HG02885 (cell line): ENCODE measurements around the gene CALCR.
"Not testable (repeated sequence)": the region's sequence is repeated elsewhere in the genome, so short reads cannot be mapped to it uniquely, and the experiment has no call there.

Experiments
- ATAC-seq: cut with Tn5 transposase; IDR thresholded peaks from one replicate; pipeline ENCODE4 v1.9.1; 2021; ENCODE audit warnings: mild to moderate bottlenecking; ENCODE audit not compliant: unreplicated experiment, poor library complexity

The CALCR gene

DNA sequence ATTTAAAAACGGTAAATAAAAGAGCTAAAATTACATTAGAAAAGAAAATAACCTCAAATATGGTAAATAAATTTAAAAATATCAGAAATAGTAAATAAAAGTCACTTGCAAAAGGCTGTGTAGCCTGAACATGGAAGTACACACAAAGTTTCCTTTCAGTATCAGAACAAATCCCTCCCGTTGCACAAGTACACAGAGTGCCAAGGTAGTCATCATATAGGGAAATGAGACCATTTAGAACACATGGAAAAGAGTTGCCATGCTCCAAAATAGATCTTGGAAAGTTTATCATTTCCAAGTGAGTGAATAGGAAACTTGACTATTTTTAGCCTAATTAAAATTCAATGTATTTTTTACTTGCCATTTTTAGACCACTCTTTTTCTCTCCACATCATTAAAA is 11.6 kb downstream of the CALCR start:
- ATAC-seq = no peak

DNA sequence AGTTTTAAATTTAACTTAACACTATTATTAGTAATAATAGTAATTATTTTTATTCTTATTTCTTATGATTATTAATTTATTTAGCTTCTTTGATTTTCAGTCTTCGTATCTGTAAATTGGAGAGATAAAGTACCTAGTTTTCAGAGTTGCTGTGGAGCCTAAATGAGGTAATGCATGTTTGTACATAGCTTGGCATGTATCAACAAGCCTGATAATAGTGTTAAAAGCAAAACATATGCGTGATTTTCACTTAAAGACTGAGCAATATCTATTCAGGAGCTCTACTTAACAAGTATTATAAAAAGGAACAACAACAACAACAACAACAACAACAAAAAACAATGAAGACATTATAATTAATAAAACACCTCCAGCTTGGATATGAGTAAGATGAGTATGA is 12.4 kb downstream of the CALCR start:
- ATAC-seq = no peak

- no peak for ATAC-seq
These were observed 14.7 kb downstream of the CALCR start for GRCh38 chr7:93559639-93560491.

DNA sequence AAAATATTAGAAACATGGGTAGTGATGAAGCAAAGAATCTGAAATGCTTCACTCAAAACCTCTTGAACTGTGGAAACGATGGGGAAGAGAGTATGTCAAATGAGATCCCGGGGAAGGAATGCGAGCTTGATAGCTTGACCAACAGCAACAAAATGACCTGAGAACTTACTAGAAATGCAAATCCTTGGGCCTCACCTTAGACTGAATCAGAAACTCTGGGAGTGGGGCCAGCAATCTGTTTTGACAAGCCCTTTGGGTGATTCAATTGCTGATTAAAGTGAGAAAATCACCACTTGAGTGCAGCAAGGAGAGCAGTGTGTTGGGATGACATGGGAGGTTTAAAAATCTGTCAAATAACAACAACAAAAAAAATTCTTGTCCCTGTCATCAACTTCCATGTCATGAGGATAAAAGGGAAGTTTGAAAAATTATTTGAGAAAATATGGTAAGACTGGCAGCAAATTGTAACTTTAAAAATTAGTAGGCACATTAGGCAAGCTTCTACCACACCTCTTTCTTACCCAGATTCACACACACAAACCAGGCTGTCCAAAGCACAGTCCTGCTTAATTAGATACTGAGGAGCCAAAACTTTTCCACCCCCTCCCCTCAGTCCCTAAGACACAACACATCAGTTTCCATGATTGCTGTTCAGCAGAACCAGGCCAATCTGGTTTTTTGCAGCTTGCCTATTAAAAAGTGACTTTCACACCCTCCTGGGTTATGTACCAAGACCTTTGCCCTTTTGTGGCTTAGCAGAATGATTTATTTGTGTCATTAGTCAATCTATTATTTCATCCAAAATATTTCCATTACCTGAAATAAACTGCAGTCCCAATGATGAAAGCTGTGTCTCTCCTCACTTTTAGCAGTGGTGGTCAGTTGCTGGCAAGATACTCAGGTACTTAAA is 15.6 kb downstream of the CALCR start:
- ATAC-seq = no peak

DNA sequence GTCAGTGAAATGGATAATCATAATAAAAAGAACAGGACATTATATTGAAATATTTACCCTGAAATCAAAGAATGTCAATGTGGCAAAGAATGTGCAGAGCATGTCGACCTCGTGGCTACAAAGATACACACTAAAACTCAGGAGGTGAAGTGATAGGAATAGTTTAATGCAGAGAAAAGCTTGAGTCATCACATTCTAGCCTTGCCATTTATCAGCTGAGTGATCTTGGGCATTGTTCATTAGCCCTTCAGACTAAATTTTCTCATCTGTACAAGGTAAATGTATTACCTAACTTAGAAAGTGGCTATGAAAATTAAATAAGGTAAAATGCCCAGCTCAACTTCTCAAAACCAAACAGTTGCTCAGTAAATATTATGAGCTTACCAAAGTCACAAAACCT is 22.6 kb downstream of the CALCR start:
- ATAC-seq = no peak

- ATAC-seq = peak; percentile 63
These were observed 23.2 kb downstream of the CALCR start for GRCh38 chr7:93551063-93551895.

DNA sequence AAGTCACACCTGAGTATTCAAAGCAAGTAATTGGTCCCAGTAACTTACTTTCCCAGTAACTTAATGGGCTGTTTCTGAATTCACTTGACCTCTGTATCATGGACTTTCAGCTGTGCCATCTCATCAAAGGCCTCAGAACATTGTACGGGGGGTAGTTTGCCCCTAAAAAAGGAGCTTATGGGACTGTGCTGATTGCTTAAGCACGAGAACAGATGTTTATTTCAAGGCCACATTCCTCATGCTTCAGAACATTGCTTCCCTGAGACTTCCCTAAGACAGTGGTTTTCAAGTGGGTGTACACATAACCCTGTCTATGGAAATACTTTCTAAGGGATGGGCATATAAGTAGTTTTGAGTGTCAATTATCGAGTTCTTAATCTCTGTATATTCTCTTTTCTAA is 26.8 kb downstream of the CALCR start:
- ATAC-seq = no peak

DNA sequence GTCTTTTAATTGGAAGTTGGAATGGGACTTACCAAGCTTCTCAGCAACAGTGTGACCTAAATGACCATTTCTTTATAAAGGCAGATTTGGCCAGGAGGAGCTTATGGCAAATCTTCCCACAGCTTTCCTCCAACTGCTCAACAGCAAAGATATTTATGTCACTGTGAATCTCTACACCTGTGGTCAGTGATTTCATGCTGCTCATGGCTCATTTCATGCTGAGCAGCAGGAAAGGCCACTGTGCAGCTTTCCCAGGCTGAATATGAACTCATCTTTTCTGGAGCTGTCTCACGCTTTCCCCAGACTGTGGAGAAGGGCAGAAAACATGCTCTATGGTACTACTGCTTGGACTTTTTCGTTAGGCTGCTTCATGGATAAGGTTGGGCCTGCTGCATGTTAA is 29.8 kb downstream of the CALCR start:
- no peak for ATAC-seq

DNA sequence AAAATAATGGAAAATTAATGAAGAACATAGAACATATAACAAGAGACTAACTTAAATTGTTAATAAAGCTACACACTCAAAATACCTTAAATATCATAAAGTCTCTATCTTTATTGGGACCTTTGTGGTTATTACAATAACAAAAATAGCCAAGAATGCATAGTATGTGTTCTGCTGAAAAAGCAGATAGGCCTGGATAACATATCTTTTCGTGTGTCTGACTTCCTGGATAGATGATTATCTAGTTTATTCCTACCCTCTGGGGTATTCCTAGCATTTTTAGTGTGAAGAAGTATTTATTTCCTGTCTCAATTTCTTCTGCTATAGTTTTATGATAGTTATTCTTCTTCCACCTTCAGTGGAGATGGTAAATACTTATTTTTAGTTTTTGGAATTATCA is 36.5 kb downstream of the CALCR start:
- ATAC-seq = no peak

DNA sequence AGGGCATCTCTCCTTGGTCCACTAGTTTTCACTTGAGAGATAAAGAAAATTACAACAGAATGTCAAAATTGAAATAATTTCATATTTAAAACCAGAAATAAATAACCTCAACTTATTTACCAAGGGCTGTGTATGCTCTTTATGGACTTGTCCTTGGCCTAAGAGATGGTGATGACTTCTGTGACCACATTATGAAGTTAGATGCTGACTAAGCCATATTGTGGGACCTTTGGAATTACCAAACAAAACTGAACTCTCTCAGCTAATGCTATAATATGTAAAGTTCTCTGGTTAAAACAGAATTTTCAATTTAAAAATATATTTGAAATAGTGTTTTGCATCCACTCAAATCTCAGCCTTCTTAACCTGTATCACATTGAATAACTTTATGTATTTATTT is 38.9 kb downstream of the CALCR start:
- no peak for ATAC-seq

- no peak for ATAC-seq
These were observed 43.8 kb downstream of the CALCR start for GRCh38 chr7:93530701-93531100.

DNA sequence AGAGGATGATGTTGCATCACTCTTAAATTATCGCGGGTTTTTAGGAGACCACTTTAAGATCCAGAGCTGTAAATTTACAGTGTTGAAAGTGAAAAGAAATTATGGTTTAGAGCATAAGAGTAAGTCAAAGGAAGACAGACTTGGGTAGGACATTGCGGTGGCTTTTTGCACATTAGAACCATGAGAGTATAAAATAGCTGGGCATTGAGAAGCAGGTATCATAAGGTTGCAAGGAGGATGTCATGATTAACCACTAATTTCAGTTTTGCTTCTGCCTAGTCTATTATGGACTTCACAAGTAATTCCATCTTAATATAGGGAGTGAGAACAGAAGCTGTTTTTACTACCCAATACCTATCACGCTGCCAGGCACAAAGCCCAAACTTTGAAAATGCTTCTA is 57.7 kb downstream of the CALCR start:
- ATAC-seq = no peak

DNA sequence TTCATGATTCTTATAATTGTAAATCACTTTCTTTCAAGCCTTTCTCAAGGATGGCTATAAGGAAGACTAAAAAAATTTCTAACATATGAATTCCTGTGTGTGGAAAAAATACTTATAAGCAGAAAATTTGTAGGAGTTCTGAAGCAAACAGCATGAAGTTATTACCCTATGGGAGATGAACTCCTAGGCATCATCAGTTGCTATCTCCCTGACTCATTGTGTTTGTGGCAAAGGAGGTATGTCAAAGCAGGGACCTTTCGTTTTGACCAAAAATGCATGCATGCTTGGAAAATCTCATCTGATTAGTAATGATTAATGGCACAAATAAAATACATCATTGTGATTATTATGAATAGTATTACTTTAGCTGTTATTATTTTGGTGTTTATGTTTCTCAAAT is 59.4 kb downstream of the CALCR start:
- no peak for ATAC-seq

DNA sequence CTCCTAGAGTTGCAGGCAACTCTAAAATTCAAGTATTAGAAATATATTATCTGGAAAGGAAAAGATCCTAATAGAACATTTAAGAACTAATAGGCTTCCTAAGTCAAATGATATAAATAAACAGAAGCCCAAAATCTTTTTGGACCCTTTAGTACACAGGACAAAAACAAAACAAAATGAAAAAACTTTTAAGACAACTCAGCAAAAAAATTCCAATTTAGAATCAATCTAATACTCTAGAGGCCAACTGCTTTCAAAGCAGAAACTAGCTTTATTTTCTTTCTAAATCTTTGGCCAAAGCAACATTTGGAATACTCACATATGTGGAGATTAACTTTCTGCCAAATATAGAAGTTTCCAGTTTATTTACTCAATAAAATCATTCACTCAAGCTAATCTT is 65.2 kb downstream of the CALCR start:
- no peak for ATAC-seq

- ATAC-seq = no peak
These were observed 71.4 kb downstream of the CALCR start for GRCh38 chr7:93503088-93503487.

DNA sequence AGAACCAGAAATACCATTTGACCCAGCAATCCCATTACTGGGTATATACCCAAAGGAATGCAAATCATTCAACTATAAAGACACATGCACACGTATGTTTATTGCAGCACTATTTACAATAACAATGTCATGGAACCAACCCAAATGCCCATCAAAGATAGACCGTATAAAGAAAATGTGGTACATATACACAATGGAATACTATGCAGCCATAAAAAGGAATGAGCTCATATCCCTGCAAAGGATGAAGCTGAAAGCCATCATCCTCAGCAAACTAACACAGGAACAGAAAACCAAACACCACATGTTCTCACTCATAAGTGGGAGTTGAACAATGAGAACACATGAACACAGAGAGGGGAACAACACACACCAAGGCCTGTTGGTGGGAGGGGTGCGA is 82.7 kb downstream of the CALCR start:
- ATAC-seq = not testable (repeated sequence)

- no peak for ATAC-seq
These were observed 97.8 kb downstream of the CALCR start for GRCh38 chr7:93476491-93477344.

GRCh38 chr7:93475811-93476210 is 98.7 kb downstream of the CALCR start:
- ATAC-seq = no peak

DNA sequence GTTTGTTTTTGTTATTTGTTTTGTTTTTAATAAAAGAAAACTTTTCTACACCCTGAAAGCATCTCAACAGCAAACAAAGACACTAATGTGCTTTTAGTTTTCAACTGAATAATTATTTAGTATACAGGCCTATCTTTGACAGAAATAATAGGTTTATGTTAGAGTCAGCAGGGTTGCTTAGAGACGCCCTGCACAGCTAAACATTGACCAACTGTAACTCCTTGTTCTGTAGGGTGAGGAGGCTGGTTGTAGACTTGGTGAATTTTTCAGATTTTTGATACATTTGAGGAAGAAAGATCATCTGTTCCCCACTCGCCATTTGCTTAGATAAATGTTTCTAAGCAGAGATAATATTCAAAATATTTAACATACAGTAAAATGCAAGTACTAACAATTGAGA is 103.1 kb downstream of the CALCR start:
- no peak for ATAC-seq

- ATAC-seq = no peak
These were observed 110.8 kb downstream of the CALCR start for GRCh38 chr7:93463764-93464163.
